ENCODE measurements around the gene KHK. TPM values are rescaled to one million over a fixed set of nuclear protein-coding genes. Genes with fewer than 3 reads are reported as not detected.

The KHK gene
- total and polyA plus RNA-seq, 12 donors: 0.32 to 4.6 (median 2.2) TPM

DNA sequence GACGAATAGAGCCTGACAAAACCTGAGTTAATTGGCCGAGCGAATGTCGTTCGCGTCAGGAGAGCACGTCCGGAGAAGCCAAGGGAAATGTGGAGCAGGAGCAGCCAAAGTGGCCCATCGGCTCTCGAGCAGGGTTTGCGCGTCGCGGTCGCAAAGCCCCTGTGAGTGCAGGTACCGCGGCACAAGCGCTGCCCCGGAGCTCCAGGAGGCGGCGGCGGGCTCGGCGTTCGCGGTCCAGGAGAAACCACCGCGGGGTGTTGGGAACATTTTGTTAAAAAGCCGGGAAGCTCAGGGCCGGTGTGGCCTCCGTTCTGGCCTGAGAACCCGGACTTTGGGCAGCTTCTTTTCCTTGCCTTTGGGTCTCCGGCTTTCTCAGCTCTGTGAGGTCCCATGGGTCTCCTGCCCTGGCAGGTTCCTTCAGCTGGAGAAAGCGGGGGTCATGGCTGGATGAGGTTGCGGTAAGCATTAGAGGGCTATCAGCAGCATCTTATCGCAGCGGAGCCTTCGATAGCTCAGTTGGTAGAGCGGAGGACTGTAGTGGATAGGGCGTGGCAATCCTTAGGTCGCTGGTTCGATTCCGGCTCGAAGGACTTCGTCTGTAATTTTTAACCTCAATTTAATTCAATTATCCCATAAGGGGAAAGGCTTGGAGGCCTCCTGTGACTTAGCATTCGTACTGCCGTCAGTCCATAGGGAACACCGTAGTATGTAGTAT is 36.1 kb upstream of the KHK start:
- Histone ChIP-seq H3K9me3 (no peaks in the 10 kb centered on the region), H3K4me1 (peaks cover 7 to 22% (median 16%) of the 10 kb centered on the region in 9 donors), H3K27ac (peak overlapping the region; percentile 15 to 92 (median 88)), H3K4me3 (peak overlapping the region; percentile 78 to 97 (median 94)), H3K27me3 (no peaks in the 10 kb centered on the region), H3K36me3 (peaks cover 0 to 25% (median 15%) of the 10 kb centered on the region in 9 donors)
- ATAC-seq (peak; percentile 79 to 94 (median 90)), DNase-seq (peak; percentile 85 to 95)
- intact Hi-C loops (cut with DNase I): loop anchor here in 5 of 10 donors (1.0 to 5.0 kb wide), 4 partner anchors 20 to 37 kb away; partner anchors contain the start of genes KHK (in 5 of the 5) and OST4 (in 2 of the 5)
- 1% methylated on average over 48 of the region's 48 CpGs for WGBS, 2 donors
- TF ChIP-seq, protein P1, sequence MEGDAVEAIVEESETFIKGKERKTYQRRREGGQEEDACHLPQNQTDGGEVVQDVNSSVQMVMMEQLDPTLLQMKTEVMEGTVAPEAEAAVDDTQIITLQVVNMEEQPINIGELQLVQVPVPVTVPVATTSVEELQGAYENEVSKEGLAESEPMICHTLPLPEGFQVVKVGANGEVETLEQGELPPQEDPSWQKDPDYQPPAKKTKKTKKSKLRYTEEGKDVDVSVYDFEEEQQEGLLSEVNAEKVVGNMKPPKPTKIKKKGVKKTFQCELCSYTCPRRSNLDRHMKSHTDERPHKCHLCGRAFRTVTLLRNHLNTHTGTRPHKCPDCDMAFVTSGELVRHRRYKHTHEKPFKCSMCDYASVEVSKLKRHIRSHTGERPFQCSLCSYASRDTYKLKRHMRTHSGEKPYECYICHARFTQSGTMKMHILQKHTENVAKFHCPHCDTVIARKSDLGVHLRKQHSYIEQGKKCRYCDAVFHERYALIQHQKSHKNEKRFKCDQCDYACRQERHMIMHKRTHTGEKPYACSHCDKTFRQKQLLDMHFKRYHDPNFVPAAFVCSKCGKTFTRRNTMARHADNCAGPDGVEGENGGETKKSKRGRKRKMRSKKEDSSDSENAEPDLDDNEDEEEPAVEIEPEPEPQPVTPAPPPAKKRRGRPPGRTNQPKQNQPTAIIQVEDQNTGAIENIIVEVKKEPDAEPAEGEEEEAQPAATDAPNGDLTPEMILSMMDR (IDR thresholded peaks at IDR 0.05): peak in 8 of 9 donors; percentile 15 to 59 (median 50)

DNA sequence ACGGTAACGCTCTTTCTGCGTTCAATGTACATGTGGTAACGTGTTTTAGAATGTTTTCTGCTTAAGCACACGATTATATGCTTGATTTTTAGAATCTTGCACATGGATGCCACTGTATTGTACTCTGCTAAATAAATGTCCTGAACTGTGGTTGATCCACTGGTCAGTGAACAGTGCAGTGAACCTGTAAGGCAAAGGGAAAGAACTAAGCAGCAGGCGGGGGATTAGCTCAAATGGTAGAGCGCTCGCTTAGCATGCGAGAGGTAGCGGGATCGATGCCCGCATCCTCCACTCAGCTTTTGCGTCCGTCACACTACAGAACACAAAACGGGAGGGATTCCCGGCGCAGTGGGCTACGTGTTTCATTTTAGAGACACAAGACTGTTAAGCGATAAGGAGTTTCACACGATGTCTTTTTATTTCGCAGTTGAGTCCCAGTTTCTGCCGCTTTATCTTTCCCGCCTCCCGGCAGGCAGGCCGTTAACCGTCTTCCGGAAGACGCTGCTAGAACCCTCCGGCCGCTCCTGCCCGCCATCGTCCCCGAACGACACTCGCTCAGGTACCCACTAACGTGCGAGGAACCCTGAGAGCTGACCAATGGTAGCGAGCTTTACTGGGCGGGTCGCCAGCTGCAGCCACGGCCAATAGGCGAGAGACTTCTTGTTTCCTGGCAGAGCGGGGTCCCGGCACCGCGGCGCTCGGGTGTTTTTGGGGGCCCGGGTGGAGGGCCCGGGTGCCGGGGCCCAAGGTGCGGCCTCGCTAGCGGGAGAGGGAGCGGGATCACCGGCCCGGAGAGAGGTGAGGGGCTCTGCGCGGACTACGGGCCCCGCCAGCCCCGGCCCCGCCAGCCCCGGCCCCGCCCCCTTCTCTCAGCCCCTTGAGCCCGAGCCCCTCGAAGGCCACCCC is 35.3 kb upstream of the KHK start, which contains the start of gene AGBL5:
Gene AGBL5, plus strand, starts transcription at position 673 of the 906 bp plus-strand sequence. CDS start 1,291 bp downstream, outside the sequence.
- no peaks in the 10 kb centered on the region for H3K27me3 ChIP-seq
- H3K36me3 ChIP-seq: peaks cover 0 to 34% (median 24%) of the 10 kb centered on the region in 9 donors
- DNase-seq: peak; percentile 95 to 96
- 0% methylated on average over 57 to 66 of the region's 67 CpGs for WGBS, 2 donors
- ATAC-seq: peak; percentile 82 to 91 (median 86)
- no peaks in the 10 kb centered on the region for H3K9me3 ChIP-seq
- intact Hi-C loops (cut with DNase I): loop anchor here in 5 of 10 donors (1.0 to 5.0 kb wide), 5 partner anchors 20 to 36 kb away; partner anchors contain the start of genes KHK (in 5 of the 5) and OST4 (in 3 of the 5)
- TF ChIP-seq, protein P1 (IDR thresholded peaks at IDR 0.05): no peak
- peak within 1 kb of the TSS; percentile 78 to 97 (median 94) for H3K4me3 ChIP-seq
- peaks cover 7 to 22% (median 16%) of the 10 kb centered on the region in 9 donors for H3K4me1 ChIP-seq
- peak within 1 kb of the TSS; percentile 15 to 92 (median 88) for H3K27ac ChIP-seq

DNA sequence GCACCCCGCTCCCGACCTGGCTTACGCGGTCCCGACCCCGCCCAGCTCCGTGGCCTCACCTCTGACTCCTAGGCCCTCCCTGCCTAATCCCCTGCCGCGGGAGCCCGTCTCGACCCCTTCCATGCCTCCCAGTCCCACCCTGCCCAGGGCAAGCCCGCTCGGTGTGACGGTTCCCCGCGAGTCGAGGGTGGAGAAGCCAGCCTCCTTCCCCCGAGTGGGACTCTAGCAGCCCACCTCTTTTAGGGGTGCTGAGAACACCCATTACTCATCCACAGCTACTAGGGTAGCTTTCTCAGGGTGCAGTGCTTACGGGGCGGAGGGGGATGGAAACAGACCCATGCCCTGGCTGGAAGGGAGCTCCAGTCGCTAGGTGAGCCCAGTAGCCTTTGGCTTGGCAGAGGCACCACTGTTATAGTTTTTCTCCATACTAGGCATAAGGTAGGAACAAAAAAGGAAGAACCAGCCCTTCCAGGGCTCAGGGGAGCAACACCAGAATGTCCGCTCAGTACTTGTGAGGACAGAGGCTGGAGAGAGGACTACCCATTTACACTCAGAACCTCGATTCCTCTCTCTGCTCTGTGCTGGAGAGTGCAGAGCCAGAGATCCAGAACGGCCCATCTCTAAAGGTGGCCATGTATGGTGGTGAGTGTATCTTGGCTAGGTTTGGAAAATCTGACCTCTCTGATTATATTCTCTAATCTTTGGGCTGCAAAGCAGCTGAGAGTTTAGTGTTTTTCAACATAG is 34.5 kb upstream of the KHK start:
- ATAC-seq: peak in 2 of 8 donors; percentile 0
- DNase-seq: peak; percentile 34 to 59
- Histone ChIP-seq H3K4me3 (peak overlapping the region; percentile 78 to 97 (median 94)), H3K9me3 (no peaks in the 10 kb centered on the region), H3K36me3 (peaks cover 0 to 42% (median 24%) of the 10 kb centered on the region in 9 donors), H3K27me3 (no peaks in the 10 kb centered on the region), H3K4me1 (peaks cover 7 to 22% (median 16%) of the 10 kb centered on the region in 9 donors), H3K27ac (peak overlapping the region in 9 of 10 donors; percentile 74 to 92 (median 88))
- 5% methylated on average over 19 to 24 of the region's 24 CpGs for WGBS, 2 donors
- TF ChIP-seq, protein P1 (IDR thresholded peaks at IDR 0.05): no peak
- intact Hi-C loops (cut with DNase I): loop anchor here in 5 of 10 donors (1.0 to 5.0 kb wide), 4 partner anchors 19 to 35 kb away; partner anchors contain the start of genes KHK (in 4 of the 5) and OST4 (in 3 of the 5)
